ENCODE results near the gene PAXX. TPM values are rescaled to one million over a fixed set of nuclear protein-coding genes. Genes with fewer than 3 reads are reported as not detected.
"Not testable (repeated sequence)": the region's sequence is repeated elsewhere in the genome, so short reads cannot be mapped to it uniquely, and the experiment has no call there.

The PAXX gene
- total RNA-seq, 1 donor from 2014 or later: 45.1 TPM

DNA sequence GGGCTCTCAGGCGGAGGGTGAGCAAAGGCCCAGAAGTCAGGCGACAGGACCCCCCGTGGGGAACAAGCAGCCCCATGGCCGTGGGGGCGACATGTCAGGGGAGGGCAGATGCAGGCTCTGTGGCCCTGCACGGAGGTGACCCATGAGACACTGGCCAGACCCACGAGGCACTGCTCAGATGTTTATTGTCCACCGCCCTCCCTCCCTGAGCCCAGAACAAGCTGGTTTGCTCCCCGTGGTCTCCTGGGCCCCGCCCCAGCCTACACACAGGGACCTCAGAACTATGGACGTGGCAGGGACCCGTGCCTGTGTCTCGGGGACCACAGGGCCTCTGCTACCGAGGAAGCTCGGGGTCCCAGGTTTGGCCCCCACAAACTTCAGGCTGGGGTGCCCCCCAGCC, 37.8 kb downstream of the PAXX start:
- no peak for ATAC-seq

DNA sequence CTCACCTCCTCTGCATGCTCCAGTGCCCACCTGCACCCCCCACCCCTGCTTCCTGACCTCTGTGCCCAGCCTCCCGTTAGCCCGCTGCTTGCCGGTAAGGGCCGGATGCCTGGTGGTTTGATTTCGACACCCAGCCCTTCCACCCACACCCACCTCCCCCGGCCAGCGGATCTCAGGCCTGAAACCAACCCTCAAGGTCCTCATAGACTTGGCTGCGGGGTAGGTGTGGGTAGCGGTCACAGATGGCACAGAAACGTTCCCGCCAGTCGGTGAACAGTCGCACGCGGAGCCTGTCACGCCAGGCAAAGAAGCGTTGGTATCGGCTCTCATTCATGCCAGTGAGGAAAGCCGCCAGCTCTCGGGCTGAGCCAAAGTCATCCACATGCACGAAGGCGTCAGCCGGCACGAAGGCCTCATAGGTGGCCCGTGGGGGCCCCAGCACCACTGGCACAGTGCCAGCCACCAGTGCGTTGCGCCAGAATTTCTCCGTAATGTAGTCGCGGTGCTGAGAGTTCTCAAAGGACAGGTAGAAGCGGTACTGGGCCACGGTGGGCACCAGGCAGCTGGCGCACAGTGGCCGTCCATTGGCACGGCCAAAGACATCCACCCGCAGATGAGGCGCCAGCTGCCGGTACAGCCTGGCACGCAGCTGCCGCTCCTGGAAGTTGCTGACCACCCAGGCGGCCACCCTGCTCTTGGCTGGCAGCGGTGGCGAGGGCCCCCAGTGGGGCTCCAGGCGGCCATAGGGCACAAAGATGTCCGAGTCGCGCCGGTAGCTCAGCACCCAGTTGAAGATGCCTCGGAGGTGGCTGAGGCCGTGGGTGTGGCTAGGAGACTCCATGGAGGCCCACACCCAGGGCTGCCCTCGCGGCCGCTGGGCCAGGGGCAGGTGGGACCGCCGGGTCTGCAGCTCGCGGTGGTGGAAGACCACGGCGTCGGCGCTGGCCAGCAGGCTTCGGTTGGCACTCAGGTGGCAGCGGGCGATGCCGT, 38.6 kb downstream of the PAXX start:
- H3K4me1 ChIP-seq: peaks cover 77% of the 10 kb centered on the region

More for the DNA sequence above, 37.8 kb downstream of the PAXX start:
- peaks cover 70% of the 10 kb centered on the region for H3K4me1 ChIP-seq
- H3K27ac ChIP-seq: peak overlapping the region; percentile 53
- H3K36me3 ChIP-seq: no peaks in the 10 kb centered on the region
- DNase-seq: no peak
- H3K9me3 ChIP-seq: no peaks in the 10 kb centered on the region
- peak overlapping the region; percentile 68 for H3K4me3 ChIP-seq
- H3K27me3 ChIP-seq (ENCODE audit: low read depth): no peaks in the 10 kb centered on the region
- TF ChIP-seq, protein P1, sequence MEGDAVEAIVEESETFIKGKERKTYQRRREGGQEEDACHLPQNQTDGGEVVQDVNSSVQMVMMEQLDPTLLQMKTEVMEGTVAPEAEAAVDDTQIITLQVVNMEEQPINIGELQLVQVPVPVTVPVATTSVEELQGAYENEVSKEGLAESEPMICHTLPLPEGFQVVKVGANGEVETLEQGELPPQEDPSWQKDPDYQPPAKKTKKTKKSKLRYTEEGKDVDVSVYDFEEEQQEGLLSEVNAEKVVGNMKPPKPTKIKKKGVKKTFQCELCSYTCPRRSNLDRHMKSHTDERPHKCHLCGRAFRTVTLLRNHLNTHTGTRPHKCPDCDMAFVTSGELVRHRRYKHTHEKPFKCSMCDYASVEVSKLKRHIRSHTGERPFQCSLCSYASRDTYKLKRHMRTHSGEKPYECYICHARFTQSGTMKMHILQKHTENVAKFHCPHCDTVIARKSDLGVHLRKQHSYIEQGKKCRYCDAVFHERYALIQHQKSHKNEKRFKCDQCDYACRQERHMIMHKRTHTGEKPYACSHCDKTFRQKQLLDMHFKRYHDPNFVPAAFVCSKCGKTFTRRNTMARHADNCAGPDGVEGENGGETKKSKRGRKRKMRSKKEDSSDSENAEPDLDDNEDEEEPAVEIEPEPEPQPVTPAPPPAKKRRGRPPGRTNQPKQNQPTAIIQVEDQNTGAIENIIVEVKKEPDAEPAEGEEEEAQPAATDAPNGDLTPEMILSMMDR (IDR thresholded peaks at IDR 0.05): no peak
- intact Hi-C loops (cut with DNase I): no loop called here

DNA sequence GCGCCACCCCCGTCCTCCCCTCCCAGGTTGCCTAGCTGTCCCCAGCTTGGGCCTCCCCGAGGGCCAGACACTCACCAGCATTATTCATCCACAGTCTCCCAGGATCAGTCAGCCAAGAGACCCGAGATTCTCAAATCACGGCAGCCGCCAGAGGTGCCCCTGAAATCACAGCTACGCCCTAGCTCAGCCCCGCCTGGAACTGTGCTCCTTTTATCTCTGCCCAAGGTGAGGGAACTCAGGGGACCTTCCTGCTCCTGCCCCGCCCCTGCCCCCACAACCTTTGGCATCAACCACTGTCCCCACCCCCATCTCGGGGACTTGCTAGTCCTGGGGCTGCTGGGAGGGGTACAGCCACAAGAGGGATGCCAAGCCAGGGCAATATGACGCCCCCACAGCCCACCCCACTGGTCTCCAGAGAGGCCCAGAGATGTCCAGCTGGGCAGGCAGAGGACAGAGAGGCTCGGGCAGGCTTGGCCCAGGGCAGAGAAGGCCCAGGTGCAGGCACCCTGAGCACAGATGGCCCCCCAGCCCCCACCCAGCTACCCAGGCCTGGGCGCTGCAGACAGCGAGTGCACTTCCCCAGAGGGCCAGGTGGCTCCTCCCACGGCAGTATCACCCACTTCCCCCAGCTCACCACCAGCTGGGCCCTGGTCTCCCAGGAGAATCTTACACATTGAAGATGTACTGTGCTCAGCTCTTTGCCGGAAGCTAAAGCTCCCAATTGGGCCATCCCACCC, 39.9 kb downstream of the PAXX start, which contains the start of gene FUT7:
Gene FUT7, minus strand, starts transcription at position 185 of the 737 bp plus-strand sequence. Its CDS starts 97 bp downstream, at position 88.
- no peak for ATAC-seq
- H3K36me3 ChIP-seq: no peaks in the 10 kb centered on the region
- no peaks in the 10 kb centered on the region for H3K27me3 ChIP-seq (ENCODE audit: low read depth)
- intact Hi-C loops (cut with DNase I): no loop called here
- peak within 1 kb of the TSS; percentile 53 for H3K27ac ChIP-seq
- DNase-seq: no peak
- H3K4me1 ChIP-seq: peaks cover 65% of the 10 kb centered on the region
- TF ChIP-seq, protein P1 (IDR thresholded peaks at IDR 0.05): no peak
- H3K4me3 ChIP-seq: peak within 1 kb of the TSS; percentile 68
- no peaks in the 10 kb centered on the region for H3K9me3 ChIP-seq

More for the DNA sequence above, 38.6 kb downstream of the PAXX start:
- DNase-seq (peak; percentile 75), ATAC-seq (no peak)
- intact Hi-C loops (cut with DNase I): no loop called here
- Histone ChIP-seq H3K27ac (peak overlapping the region; percentile 53), H3K36me3 (no peaks in the 10 kb centered on the region), H3K4me3 (peak overlapping the region; percentile 68), H3K27me3 (ENCODE audit: low read depth) (no peaks in the 10 kb centered on the region), H3K9me3 (no peaks in the 10 kb centered on the region)
- TF ChIP-seq, protein P1 (IDR thresholded peaks at IDR 0.05): no peak

DNA sequence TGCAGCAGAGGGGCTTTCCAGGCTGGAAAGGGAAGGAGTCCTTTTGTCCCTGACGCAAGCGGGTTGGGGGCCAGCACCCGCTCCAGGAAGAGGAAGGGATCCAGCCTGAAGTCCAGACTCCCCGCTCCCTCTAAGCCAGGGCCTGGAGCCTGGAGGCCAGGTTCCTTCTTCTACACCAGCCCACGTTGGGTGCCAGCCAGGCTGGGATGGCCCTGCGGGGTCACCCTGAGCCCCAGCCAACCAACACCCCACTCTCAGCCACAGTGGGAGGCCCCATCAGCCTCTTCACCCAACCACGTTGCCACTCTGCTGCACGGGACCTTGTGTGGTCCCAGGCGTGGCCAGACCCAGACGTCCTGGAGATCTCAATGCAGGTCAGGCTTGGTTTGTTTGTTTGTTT, 40.6 kb downstream of the PAXX start:
- Histone ChIP-seq H3K4me3 (peak overlapping the region; percentile 39), H3K27ac (peak overlapping the region; percentile 46), H3K27me3 (ENCODE audit: low read depth) (no peaks in the 10 kb centered on the region), H3K4me1 (peaks cover 59% of the 10 kb centered on the region), H3K36me3 (no peaks in the 10 kb centered on the region), H3K9me3 (no peaks in the 10 kb centered on the region)
- ATAC-seq (peak in 1 of 2 donors; percentile 48), DNase-seq (peak; percentile 80)
- intact Hi-C loops (cut with DNase I): no loop called here
- TF ChIP-seq, protein P1 (IDR thresholded peaks at IDR 0.05): no peak

DNA sequence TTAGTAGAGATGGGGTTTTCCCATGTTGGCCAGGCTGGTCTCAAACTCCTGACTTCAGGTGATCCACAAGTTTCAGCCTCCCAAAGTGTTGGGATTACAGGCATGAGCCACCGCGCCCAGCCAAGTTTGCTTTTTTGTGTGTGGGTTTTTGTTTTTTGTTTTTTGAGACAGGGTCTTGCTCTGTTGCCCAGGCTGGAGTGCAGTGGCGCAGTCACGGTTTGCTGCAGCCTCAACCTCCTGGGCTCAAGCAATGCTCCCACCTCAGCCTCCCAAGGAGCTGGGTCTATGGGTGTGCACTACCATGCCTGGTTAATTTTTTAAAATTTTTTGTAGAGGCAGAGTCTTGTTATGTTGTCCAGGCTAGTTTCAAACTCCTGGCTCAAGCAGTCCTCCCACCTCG, 41.3 kb downstream of the PAXX start:
- intact Hi-C loops (cut with DNase I); H3K36me3 ChIP-seq; DNase-seq; H3K27ac ChIP-seq; ATAC-seq; H3K9me3 ChIP-seq; H3K27me3 ChIP-seq (ENCODE audit: low read depth): not testable (repeated sequence)
- H3K4me1 ChIP-seq: peaks cover 57% of the 10 kb centered on the region
- H3K4me3 ChIP-seq: peak overlapping the region; percentile 39

Data from lower lobe of right lung (tissue), 2 donors.